ENCODE results near the gene TRMT61A.

Gene TRMT61A

GRCh38 chr14:103528587-103529382 lies at the start of gene TRMT61A:
Gene TRMT61A (plus strand): TSS chr14:103529196. CDS start chr14:103529979, 783 bp downstream.
- DNase-seq, result peak; percentile 98

DNA sequence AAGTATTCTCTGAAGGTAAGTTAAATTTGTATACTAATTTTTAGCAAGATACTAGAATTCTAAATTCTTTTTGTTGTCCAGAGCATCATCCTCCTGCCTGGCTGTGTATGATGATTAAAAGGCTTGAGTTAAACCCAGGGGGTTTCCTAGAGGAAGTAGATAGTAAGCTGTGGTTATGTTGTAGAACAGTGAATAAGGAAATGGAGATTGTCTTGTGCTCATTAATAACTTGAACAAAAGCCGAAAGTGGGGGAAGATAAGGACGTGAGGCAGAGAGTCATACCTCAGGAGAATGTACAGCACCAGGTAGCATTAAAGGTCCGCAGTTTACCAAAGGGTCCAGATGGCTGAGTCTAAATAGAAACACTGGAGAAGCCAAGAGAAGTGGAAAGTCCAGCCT lies 48.4 kb upstream of the TRMT61A start:
- DNase-seq, result no peak

GRCh38 chr14:103483600-103483999 lies 45.4 kb upstream of the TRMT61A start:
- no peak for DNase-seq

GRCh38 chr14:103485504-103485903 lies 43.5 kb upstream of the TRMT61A start:
- no peak for DNase-seq

- no peak for DNase-seq
These were observed 40.9 kb upstream of the TRMT61A start for GRCh38 chr14:103488071-103488470.

- no peak for DNase-seq
These were observed 40.0 kb upstream of the TRMT61A start for GRCh38 chr14:103488960-103489359.

- DNase-seq, result no peak
These were observed 39.4 kb upstream of the TRMT61A start for GRCh38 chr14:103489621-103490020.

DNA sequence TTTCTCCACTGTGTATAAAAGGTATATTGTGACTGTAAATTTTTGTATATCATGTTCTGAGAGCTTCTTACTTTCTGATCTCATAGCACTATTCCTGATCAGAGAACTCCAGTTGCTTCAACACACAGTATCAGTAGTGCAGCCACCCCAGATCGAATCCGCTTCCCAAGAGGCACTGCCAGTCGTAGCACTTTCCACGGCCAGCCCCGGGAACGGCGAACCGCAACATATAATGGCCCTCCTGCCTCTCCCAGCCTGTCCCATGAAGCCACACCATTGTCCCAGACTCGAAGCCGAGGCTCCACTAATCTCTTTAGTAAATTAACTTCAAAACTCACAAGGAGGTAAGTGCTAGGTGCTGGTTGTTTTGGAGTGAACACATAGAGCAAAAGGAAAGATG lies 37.3 kb upstream of the TRMT61A start:
- DNase-seq, result no peak

DNA sequence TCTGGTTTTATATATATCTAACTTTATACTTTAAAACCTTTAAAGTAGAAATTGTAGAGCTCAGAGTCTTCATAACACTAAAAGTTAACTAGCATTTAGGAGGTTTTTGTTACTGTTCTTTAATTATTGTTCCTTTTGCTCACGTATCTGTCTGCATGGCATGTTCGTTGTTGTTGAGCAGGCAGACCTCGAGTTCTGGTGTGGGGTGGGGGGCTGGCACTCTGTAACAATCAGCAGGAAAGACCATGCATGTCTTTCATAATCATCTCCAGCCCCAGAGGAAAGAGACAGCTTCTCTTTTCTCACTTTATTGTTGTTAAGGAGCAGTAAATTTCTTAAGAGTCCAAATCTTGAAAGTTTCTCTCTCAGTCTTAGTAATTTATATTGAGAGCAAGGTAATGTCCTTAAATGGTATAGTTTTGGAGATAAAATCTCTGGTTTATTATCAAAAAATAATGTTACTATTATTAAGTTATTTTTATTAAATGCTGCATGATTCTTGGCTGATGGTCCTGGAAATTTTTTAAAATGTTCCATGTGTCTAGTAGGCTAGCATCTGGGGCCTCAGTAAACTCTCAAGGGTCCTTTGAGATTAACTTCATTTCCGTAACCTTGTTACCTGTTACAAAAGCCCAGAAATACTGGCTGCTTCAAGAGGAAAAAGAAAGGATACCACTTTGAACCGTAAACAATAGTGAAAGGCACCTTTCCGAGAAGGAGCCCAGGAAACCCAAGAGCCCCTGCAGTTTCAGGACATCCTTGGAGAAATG lies 36.7 kb upstream of the TRMT61A start:
- DNase-seq, result no peak

DNA sequence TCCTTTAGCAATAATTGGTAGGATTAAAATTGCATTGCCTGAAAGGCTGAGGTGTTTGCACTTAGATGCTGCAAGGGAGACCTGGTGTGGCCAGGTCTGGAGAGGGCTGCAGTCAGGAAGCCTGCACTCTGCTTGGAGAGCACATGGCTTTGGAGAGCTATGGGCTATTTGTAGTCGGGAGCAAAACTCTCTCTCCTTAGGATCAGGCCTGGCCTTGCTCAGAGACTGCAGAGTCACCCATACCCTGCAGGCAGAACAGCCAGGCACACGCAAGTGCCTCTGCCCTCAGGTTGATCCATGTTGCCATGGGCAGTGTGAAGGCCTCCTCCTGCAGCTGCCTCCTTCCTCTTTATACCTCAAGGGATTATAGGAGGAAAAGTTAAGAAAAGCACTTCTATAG lies 33.1 kb upstream of the TRMT61A start:
- DNase-seq, result no peak

DNA sequence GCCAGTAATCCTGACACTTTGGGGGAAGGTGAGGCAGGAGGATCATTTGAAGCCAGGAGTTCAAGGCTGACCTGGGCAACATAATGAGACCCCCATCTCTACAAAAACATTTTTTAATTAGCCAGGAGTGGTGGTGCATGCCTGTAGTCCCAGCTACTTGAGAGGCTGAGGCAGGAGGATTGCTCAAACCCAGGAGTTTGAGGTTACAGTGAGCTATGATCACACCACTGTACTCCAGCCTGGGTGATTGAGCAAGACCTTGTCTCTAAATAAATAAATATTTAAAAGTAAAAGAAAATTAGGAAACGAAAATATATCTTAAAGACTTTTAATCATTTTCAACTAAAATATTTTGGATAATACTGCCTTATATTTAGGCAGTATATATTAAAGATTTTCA lies 32.2 kb upstream of the TRMT61A start:
- DNase-seq, result no peak

DNA sequence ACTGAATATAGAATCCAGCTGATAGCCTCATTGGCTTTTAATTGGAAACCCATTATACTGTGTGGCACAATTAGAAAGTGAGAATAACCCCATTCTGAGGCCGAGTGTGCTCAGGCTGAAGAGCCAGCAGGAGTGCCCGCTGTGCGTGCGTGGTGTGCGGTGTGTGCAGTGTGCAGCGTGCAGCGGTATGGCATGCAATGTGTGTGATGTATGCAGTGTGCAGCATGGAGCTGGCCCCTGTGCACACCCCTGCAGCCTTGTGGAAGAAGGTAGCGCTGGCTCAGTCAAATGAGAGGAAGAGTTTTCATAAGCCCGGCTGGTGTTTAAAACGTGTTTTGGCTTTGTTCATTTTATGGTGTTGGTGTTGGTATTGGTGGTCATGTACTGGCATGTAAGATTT lies 29.3 kb upstream of the TRMT61A start:
- DNase-seq, result no peak

- DNase-seq, result peak; percentile 89
These were observed 28.6 kb upstream of the TRMT61A start for GRCh38 chr14:103500148-103500990.

- no peak for DNase-seq
These were observed 27.7 kb upstream of the TRMT61A start for GRCh38 chr14:103501041-103501870.

GRCh38 chr14:103501921-103502669 lies 26.9 kb upstream of the TRMT61A start:
- no peak for DNase-seq

GRCh38 chr14:103502877-103503276 lies 26.1 kb upstream of the TRMT61A start:
- DNase-seq, result no peak

DNA sequence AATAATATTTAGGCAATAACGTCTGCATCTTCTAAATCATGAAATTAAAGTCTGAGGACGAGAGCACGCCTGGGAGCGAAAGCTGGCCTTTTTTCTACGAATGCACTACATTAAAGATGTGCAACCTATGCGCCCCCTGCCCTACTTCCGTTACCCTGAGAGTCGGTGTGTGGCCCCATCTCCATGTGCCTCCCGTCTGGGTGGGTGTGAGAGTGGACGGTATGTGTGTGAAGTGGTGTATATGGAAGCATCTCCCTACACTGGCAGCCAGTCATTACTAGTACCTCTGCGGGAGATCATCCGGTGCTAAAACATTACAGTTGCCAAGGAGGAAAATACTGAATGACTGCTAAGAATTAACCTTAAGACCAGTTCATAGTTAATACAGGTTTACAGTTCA lies 25.7 kb upstream of the TRMT61A start:
- no peak for DNase-seq

DNA sequence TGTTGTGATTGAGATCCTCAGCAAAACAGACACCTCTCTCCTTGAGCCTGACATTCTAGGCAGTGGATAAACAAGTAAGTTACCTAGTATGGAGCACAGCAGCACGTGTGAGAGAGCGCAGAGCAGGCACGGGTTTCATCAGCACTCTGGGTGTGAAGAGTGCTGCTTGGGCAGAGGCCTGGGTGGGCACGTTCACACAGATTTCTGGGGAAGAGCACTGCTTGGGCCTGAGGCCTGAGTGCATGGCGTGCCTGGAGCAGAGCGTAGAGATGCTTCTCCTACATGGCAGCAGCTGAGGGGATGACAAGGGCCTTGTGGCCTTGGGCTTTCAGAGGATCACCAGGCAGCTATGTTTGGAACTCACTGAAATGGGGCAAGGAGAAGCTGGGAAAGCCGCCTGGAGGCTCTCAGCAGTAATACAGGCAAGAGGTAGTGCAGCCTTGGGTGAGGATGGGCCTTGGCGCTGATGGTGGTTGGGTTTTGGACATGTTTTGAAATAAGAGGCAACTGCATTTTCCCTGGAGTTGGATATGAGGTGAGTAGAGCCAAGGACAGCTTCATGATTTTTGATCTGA lies 23.9 kb upstream of the TRMT61A start:
- no peak for DNase-seq

- no peak for DNase-seq
These were observed 21.2 kb upstream of the TRMT61A start for GRCh38 chr14:103507751-103508150.

DNA sequence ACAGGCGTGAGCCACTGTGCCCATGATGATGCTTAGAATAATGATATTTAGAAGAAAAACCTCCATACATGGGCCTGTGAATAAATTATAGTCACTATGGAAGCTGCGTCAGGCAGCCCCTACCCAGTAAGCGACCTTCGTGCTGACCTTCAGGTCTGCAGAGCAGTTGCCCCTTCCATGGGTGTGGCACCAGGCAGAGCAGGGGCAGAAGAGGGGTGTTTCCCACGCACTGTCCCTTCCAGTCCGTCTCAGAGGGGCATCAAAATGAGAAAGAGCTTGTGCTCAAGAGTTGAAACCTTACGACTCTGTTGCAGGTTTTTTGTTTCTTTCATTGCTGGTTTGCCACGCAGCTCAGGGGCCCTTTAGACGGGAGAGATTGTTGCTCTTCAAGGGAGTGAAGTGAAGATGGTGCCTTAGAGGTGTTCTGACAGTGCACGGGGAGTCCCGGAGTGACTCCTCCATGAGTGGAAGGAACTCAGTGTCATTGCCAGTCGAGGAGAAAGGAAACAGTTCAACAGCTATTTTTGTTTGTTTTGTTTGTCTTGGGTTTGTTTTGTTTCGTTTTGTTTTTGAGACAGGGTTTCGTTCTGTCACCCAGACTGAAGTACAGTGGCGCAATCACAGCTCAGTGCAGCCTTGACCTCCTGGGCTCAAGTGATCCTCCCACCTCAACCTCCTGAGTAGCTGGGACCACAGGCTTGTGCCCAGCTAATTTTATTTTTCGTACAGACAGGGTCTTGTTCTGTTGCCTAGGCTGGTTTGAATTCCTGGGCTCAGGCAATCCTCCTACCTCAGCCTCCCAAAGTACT lies 20.3 kb upstream of the TRMT61A start:
- DNase-seq, result no peak

Measured in NCI-H146 (cell line).